Measurements from ENCODE around the gene DGKG.

- TF ChIP-seq EZH2 (IDR thresholded peaks at IDR 0.05; ENCODE audit: low read length): no peak
- TF ChIP-seq, protein P1, sequence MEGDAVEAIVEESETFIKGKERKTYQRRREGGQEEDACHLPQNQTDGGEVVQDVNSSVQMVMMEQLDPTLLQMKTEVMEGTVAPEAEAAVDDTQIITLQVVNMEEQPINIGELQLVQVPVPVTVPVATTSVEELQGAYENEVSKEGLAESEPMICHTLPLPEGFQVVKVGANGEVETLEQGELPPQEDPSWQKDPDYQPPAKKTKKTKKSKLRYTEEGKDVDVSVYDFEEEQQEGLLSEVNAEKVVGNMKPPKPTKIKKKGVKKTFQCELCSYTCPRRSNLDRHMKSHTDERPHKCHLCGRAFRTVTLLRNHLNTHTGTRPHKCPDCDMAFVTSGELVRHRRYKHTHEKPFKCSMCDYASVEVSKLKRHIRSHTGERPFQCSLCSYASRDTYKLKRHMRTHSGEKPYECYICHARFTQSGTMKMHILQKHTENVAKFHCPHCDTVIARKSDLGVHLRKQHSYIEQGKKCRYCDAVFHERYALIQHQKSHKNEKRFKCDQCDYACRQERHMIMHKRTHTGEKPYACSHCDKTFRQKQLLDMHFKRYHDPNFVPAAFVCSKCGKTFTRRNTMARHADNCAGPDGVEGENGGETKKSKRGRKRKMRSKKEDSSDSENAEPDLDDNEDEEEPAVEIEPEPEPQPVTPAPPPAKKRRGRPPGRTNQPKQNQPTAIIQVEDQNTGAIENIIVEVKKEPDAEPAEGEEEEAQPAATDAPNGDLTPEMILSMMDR (optimal IDR thresholded peaks at IDR 0.05 in 1 of 3, IDR thresholded peaks at IDR 0.05 in 1 of 3, conservative IDR thresholded peaks at IDR 0.05 in 1 of 3; ENCODE audit: extremely low read depth in 1 of 3, insufficient read depth in 2 of 3, low read length in 3 of 3): no peak
Measured at GRCh38 chr3:186394566-186395217, 32.7 kb upstream of the DGKG start.

All from keratinocyte (primary cell).